ENCODE measurements around the gene LPO. TPM values are rescaled to one million over a fixed set of nuclear protein-coding genes. Genes with fewer than 3 reads are reported as not detected.

Gene LPO
- total and polyA plus RNA-seq, 2 experiments from 2014 or later: 0.29 to 1.0 TPM

DNA sequence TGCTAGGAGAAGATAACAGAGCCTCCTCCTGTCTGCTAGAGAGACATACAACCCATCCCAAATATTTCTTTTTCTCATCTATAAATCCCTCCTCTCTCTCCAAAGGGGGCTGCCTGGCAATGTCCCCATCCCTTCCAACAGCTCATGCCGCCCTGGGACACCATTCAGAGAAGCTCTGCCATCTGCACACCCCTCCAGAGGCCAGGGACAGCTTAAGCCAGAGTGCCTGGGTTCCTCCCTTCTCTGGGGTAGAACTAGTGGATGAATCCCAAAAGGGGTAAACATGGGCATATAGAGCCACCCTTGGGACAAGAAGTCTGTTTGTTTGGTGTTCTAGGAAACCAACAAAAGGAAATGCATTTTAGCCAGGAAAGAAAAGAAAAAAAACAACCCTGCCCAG is 2.6 kb upstream of the LPO start:
- no peak overlapping the region for H3K27ac ChIP-seq
- DNase-seq (ENCODE audit: low spot score): no peak
- H3K36me3 ChIP-seq (replicated peaks; ENCODE audit: insufficient read depth, low read depth): no peaks in the 10 kb centered on the region
- H3K9me3 ChIP-seq (ENCODE audit: low read depth): no peaks in the 10 kb centered on the region
- H3K9me2 ChIP-seq (replicated peaks; ENCODE audit: insufficient read depth): no peaks in the 10 kb centered on the region
- H3K4me3 ChIP-seq: no peak overlapping the region
- no peak for TF ChIP-seq EZH2 (IDR thresholded peaks at IDR 0.05; ENCODE audit: borderline replicate concordance)
- TF ChIP-seq EZH2phosphoT487 (IDR thresholded peaks at IDR 0.05; ENCODE audit: low read depth, severe bottlenecking, unreplicated experiment): no peak
- TF ChIP-seq, protein P1, sequence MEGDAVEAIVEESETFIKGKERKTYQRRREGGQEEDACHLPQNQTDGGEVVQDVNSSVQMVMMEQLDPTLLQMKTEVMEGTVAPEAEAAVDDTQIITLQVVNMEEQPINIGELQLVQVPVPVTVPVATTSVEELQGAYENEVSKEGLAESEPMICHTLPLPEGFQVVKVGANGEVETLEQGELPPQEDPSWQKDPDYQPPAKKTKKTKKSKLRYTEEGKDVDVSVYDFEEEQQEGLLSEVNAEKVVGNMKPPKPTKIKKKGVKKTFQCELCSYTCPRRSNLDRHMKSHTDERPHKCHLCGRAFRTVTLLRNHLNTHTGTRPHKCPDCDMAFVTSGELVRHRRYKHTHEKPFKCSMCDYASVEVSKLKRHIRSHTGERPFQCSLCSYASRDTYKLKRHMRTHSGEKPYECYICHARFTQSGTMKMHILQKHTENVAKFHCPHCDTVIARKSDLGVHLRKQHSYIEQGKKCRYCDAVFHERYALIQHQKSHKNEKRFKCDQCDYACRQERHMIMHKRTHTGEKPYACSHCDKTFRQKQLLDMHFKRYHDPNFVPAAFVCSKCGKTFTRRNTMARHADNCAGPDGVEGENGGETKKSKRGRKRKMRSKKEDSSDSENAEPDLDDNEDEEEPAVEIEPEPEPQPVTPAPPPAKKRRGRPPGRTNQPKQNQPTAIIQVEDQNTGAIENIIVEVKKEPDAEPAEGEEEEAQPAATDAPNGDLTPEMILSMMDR (IDR thresholded peaks at IDR 0.05; ENCODE audit: poor library complexity): no peak
- 67% methylated on average over 1 of the region's 1 CpG for WGBS (ENCODE audit: low lambda C conversion rate, missing lambda C conversion rate)
- peaks cover 35% of the 10 kb centered on the region for H3K27me3 ChIP-seq
- no peak overlapping the region for H3K4me2 ChIP-seq
- H3K79me2 ChIP-seq: no peaks in the 10 kb centered on the region
- H3K4me1 ChIP-seq (ENCODE audit: insufficient read depth): no peaks in the 10 kb centered on the region
- H4K20me1 ChIP-seq (ENCODE audit: insufficient read depth, poor library complexity, severe bottlenecking): no peaks in the 10 kb centered on the region
- H2AFZ ChIP-seq: no peak overlapping the region

DNA sequence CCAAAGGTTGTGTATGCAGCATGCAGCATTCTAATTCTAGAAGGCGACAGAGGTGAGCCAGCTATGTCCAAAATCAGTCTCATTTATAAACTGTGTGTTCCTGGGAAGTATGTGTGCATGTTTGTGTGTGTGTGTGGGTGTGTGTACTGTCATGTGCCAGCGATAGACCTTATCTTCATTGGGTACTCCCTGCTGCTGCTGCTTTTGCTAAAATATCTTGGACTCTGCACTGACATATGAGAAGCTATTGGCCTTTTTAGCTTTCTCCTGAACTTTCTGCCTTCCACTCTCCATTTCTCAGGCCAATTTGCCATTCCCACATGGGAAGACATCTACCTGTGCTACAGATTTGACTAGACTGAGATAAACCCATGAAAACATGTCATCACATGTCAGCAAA is 2.0 kb upstream of the LPO start:
- Histone ChIP-seq H3K79me2 (no peaks in the 10 kb centered on the region), H3K36me3 (replicated peaks; ENCODE audit: insufficient read depth, low read depth) (no peaks in the 10 kb centered on the region), H3K4me2 (no peak overlapping the region), H3K27me3 (peaks cover 38% of the 10 kb centered on the region), H3K27ac (no peak overlapping the region), H2AFZ (no peak overlapping the region), H4K20me1 (ENCODE audit: insufficient read depth, poor library complexity, severe bottlenecking) (no peaks in the 10 kb centered on the region), H3K9me2 (replicated peaks; ENCODE audit: insufficient read depth) (no peaks in the 10 kb centered on the region), H3K9me3 (ENCODE audit: low read depth) (no peaks in the 10 kb centered on the region), H3K4me1 (ENCODE audit: insufficient read depth) (no peaks in the 10 kb centered on the region), H3K4me3 (no peak overlapping the region)
- WGBS (ENCODE audit: low lambda C conversion rate, missing lambda C conversion rate): 78% methylated on average over 2 of the region's 2 CpGs
- TF ChIP-seq, protein P1 (IDR thresholded peaks at IDR 0.05; ENCODE audit: poor library complexity): no peak
- TF ChIP-seq EZH2 (IDR thresholded peaks at IDR 0.05; ENCODE audit: borderline replicate concordance) (no peak), EZH2phosphoT487 (IDR thresholded peaks at IDR 0.05; ENCODE audit: low read depth, severe bottlenecking, unreplicated experiment) (no peak)
- no peak for DNase-seq (ENCODE audit: low spot score)

DNA sequence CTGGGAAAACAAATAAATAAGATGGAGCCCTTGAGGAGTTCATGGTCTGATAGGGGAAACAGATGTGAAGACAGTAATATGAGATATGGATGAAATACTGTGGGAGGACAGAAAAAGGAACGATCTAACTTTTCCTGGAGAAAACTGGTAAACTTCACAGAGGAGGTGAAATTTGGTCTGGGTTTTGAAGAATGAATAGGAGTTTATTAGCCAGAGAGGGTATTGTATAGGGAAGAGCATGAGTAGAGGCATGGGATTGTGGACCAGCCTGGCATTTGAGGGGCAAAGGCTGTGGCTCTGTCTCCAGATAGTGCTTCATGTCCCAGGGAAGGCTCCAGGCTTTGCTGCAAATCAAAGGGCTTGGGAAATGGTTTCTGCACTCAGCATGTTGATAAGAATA is 1.6 kb downstream of the LPO start:
- H2AFZ ChIP-seq: no peak overlapping the region
- TF ChIP-seq EZH2phosphoT487 (IDR thresholded peaks at IDR 0.05; ENCODE audit: low read depth, severe bottlenecking, unreplicated experiment) (no peak), EZH2 (IDR thresholded peaks at IDR 0.05; ENCODE audit: borderline replicate concordance) (no peak)
- TF ChIP-seq, protein P1 (IDR thresholded peaks at IDR 0.05; ENCODE audit: poor library complexity): no peak
- no peaks in the 10 kb centered on the region for H4K20me1 ChIP-seq (ENCODE audit: insufficient read depth, poor library complexity, severe bottlenecking)
- 92% methylated on average over 1 of the region's 1 CpG for WGBS (ENCODE audit: low lambda C conversion rate, missing lambda C conversion rate)
- no peak for DNase-seq (ENCODE audit: low spot score)
- H3K9me3 ChIP-seq (ENCODE audit: low read depth): no peaks in the 10 kb centered on the region
- no peak overlapping the region for H3K4me2 ChIP-seq
- no peak overlapping the region for H3K27ac ChIP-seq
- no peaks in the 10 kb centered on the region for H3K79me2 ChIP-seq
- no peak overlapping the region for H3K4me3 ChIP-seq
- H3K9me2 ChIP-seq (replicated peaks; ENCODE audit: insufficient read depth): no peaks in the 10 kb centered on the region
- no peaks in the 10 kb centered on the region for H3K36me3 ChIP-seq (replicated peaks; ENCODE audit: insufficient read depth, low read depth)
- H3K4me1 ChIP-seq (ENCODE audit: insufficient read depth): no peaks in the 10 kb centered on the region
- H3K27me3 ChIP-seq: peaks cover 41% of the 10 kb centered on the region

All from hepatocyte (in vitro differentiated cells).